Astrocyte (in vitro differentiated cells and primary cell): ENCODE results near the gene TRERF1. TPM values are rescaled to one million over a fixed set of nuclear protein-coding genes. Genes with fewer than 3 reads are reported as not detected.

Experiments
- DNase-seq: peaks from one replicate; pipeline ENCODE4 v3.0.0-alpha.2; 2010; ENCODE audit warnings: low read depth
- FAIRE-seq: peaks from 2 replicates; lab custom pipeline; 2011; peaks lifted over from hg19 to GRCh38; lab: Jason Lieb, UNC
- H2AFZ ChIP-seq: 2 replicates; pipeline ENCODE4 v1.6.0; 2012; ENCODE audit warnings: low read depth, low read length, inconsistent platforms
- H3K27ac ChIP-seq: 2 replicates; pipeline ENCODE4 v1.5.1; 2011; ENCODE audit warnings: low read depth, low read length, inconsistent platforms
- H3K27me3 ChIP-seq: 2 replicates; pipeline ENCODE4 v1.6.0; 2011; ENCODE audit warnings: low read length, inconsistent platforms; ENCODE audit not compliant: insufficient read depth
- H3K36me3 ChIP-seq: 2 replicates; pipeline ENCODE4 v1.5.1; 2011; ENCODE audit warnings: low read length, inconsistent platforms; ENCODE audit not compliant: insufficient read depth
- H3K4me1 ChIP-seq: 2 replicates; pipeline ENCODE4 v1.5.1; 2011; ENCODE audit warnings: low read length, inconsistent platforms; ENCODE audit not compliant: insufficient read depth
- H3K4me2 ChIP-seq: 2 replicates; pipeline ENCODE4 v1.6.0; 2012; ENCODE audit warnings: low read length, inconsistent platforms
- H3K4me3 ChIP-seq: 2 replicates; pipeline ENCODE4 v1.5.1; 2011; ENCODE audit warnings: low read depth, mild to moderate bottlenecking, low read length, inconsistent platforms; ENCODE audit not compliant: insufficient read depth
- H3K79me2 ChIP-seq: 2 replicates; pipeline ENCODE4 v1.6.0; 2012; ENCODE audit warnings: mild to moderate bottlenecking, low read length, inconsistent platforms; ENCODE audit not compliant: insufficient read depth
- H3K9ac ChIP-seq: 2 replicates; pipeline ENCODE4 v1.6.0; 2012; ENCODE audit warnings: mild to moderate bottlenecking, low read length, inconsistent platforms
- H3K9me3 ChIP-seq: 2 replicates; pipeline ENCODE4 v1.5.1; 2012; ENCODE audit warnings: low read depth, mild to moderate bottlenecking, low read length, inconsistent platforms; ENCODE audit not compliant: insufficient read depth
- H4K20me1 ChIP-seq: 2 replicates; pipeline ENCODE4 v1.6.0; 2012; ENCODE audit warnings: low read length, inconsistent platforms; ENCODE audit not compliant: insufficient read depth
- H3K27ac Mint-ChIP-seq: one replicate; pipeline ENCODE4 v1.8.0; 2021; ENCODE audit warnings: mild to moderate bottlenecking, mixed read lengths; ENCODE audit not compliant: unreplicated experiment
- H3K27me3 Mint-ChIP-seq: one replicate; pipeline ENCODE4 v1.8.0; 2021; ENCODE audit warnings: low read depth, mixed read lengths; ENCODE audit not compliant: unreplicated experiment
- H3K36me3 Mint-ChIP-seq: one replicate; pipeline ENCODE4 v1.8.0; 2021; ENCODE audit warnings: low read depth, mixed read lengths; ENCODE audit not compliant: unreplicated experiment
- H3K4me1 Mint-ChIP-seq: one replicate; pipeline ENCODE4 v1.8.0; 2021; ENCODE audit warnings: low read depth, mixed read lengths; ENCODE audit not compliant: unreplicated experiment
- H3K4me3 Mint-ChIP-seq: one replicate; pipeline ENCODE4 v1.8.0; 2021; ENCODE audit warnings: mild to moderate bottlenecking, moderate library complexity, mixed read lengths; ENCODE audit not compliant: unreplicated experiment
- H3K9me3 Mint-ChIP-seq: one replicate; pipeline ENCODE4 v1.8.0; 2021; ENCODE audit warnings: mild to moderate bottlenecking, mixed read lengths; ENCODE audit not compliant: unreplicated experiment
- EZH2 ChIP-seq: IDR thresholded peaks from 2 replicates; pipeline ENCODE4 v1.6.1; 2012; ENCODE audit warnings: mild to moderate bottlenecking, low read length, inconsistent platforms; ENCODE audit not compliant: insufficient read depth
- total RNA-seq: library from RNA; stranded (reverse); gene quantifications from 2 replicates; pipeline ENCODE4 v1.2.1, GENCODE V29; 2021
- TF ChIP-seq, protein P1 (sequence below): IDR thresholded peaks from 2 replicates; pipeline ENCODE4 v1.5.1; 2011; ENCODE audit warnings: low read depth, mild to moderate bottlenecking, inconsistent platforms, low read length, moderate library complexity; ENCODE audit not compliant: insufficient read depth

Gene TRERF1
- total RNA-seq, 1 donor from 2014 or later: 8.6 TPM

DNA sequence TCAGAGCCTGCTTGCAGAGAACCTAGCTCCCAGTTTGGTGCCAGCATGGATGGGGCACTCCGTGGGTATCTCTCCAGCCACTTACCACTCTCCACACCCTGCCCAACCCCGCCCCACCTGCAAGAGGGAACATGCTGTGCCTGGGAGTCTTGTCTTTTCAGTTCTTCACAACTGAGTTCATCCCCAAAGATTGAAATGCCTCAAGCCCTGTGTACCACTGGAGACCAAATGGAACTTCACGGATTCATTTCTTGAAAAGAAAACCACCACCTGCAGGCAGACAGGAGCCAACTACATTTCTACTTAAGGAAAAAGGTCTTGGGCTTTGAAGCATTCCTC, 50.1 kb downstream of the TRERF1 start:
- Histone ChIP-seq H3K4me2 (no peak overlapping the region), H3K79me2 (peaks cover 45% of the 10 kb centered on the region), H3K27me3 (no peaks in the 10 kb centered on the region), H3K9ac (no peak overlapping the region), H3K4me1 (peaks cover 30% of the 10 kb centered on the region), H3K36me3 (no peaks in the 10 kb centered on the region), H3K27ac (no peak overlapping the region), H4K20me1 (peaks cover 19% of the 10 kb centered on the region), H3K9me3 (no peaks in the 10 kb centered on the region), H3K4me3 (no peak overlapping the region), H2AFZ (no peak overlapping the region)
- Mint-ChIP-seq H3K4me1 (peaks cover 29% of the 10 kb centered on the region), H3K27ac (no peak overlapping the region), H3K9me3 (no peaks in the 10 kb centered on the region), H3K4me3 (no peak overlapping the region), H3K36me3 (peaks cover 5% of the 10 kb centered on the region), H3K27me3 (no peaks in the 10 kb centered on the region)
- no peak for DNase-seq
- FAIRE-seq: no peak
- TF ChIP-seq EZH2: no peak
- TF ChIP-seq, protein P1, sequence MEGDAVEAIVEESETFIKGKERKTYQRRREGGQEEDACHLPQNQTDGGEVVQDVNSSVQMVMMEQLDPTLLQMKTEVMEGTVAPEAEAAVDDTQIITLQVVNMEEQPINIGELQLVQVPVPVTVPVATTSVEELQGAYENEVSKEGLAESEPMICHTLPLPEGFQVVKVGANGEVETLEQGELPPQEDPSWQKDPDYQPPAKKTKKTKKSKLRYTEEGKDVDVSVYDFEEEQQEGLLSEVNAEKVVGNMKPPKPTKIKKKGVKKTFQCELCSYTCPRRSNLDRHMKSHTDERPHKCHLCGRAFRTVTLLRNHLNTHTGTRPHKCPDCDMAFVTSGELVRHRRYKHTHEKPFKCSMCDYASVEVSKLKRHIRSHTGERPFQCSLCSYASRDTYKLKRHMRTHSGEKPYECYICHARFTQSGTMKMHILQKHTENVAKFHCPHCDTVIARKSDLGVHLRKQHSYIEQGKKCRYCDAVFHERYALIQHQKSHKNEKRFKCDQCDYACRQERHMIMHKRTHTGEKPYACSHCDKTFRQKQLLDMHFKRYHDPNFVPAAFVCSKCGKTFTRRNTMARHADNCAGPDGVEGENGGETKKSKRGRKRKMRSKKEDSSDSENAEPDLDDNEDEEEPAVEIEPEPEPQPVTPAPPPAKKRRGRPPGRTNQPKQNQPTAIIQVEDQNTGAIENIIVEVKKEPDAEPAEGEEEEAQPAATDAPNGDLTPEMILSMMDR: no peak

DNA sequence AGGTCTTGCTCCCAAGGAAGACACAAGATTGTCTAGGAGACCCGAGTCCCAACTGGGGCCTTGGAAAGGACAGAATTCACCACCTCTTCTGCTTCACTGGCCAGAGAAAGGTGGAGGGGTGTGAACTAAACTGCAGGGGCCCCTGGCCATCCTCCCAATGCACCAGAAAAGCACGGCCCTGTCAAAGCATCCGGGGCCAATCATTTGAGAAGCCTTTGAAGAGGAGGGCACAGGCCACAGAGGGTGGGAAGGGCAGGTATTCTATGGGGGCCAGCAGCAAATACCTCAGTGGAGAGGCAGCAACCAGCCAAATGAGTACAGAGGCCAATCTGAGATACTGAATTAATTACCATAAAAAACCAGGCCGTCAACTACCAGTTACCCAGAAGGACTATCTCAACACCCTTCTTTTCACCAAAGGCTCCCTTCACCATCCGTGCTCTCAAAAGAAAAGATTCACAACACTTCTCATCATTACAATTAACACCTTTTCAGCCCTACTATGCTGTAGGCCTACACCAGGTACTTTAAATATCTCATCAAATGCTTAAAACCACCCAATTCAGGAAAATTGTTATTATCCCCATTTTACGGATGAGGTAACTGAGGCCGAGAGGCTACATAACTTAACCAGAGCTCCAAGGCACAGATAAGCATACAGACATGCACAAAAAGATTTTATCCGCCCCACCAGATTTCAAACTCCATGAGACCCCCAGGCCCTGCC, 50.7 kb downstream of the TRERF1 start:
- H3K27ac ChIP-seq: no peak overlapping the region
- H3K9me3 Mint-ChIP-seq: no peaks in the 10 kb centered on the region
- no peak overlapping the region for H3K4me3 Mint-ChIP-seq
- no peak overlapping the region for H3K4me2 ChIP-seq
- FAIRE-seq: no peak
- H3K9me3 ChIP-seq: no peaks in the 10 kb centered on the region
- no peaks in the 10 kb centered on the region for H3K27me3 Mint-ChIP-seq
- no peak for DNase-seq
- H3K4me1 ChIP-seq: peaks cover 25% of the 10 kb centered on the region
- TF ChIP-seq, protein P1: no peak
- no peak for TF ChIP-seq EZH2
- H3K79me2 ChIP-seq: peaks cover 40% of the 10 kb centered on the region
- no peak overlapping the region for H2AFZ ChIP-seq
- H3K27me3 ChIP-seq: no peaks in the 10 kb centered on the region
- H4K20me1 ChIP-seq: peaks cover 20% of the 10 kb centered on the region
- no peak overlapping the region for H3K4me3 ChIP-seq
- H3K4me1 Mint-ChIP-seq: peaks cover 25% of the 10 kb centered on the region
- H3K36me3 Mint-ChIP-seq: peaks cover 5% of the 10 kb centered on the region
- no peak overlapping the region for H3K9ac ChIP-seq
- no peaks in the 10 kb centered on the region for H3K36me3 ChIP-seq
- no peak overlapping the region for H3K27ac Mint-ChIP-seq

DNA sequence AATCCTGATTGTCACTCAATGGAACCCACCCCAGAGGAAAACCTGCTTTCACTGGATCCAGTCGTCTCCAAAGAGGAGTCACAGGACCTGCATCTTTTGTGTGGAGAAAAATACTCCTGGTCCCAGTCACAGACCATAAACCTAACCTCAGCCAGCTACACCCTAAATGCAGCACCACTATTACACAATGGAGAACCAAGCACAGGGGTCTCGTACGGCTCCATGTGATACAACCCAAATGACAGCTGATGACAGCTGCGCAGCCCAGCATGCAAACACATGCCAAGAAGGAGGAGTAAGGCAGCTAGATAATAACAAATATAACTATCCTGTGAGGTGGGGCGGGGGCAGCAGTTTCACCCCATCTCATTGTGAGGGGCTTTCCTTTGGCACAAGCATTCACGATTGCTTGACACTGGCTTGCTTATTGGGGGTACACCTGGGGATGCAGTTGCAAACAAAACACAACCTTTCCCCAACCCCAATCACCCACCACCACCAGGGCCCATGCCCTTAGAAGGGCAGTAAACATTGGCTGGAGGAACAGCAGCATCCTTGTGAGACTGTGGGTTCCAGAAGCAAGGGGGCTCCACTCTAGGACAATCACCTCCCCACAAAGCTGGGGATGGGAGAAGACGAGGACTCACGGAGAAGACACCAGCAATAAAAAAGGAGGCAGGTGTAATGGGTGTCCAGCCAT, 51.5 kb downstream of the TRERF1 start:
- Histone ChIP-seq H3K9me3 (no peaks in the 10 kb centered on the region), H3K27ac (no peak overlapping the region), H4K20me1 (peaks cover 25% of the 10 kb centered on the region), H2AFZ (no peak overlapping the region), H3K79me2 (peaks cover 41% of the 10 kb centered on the region), H3K4me2 (no peak overlapping the region), H3K4me1 (peaks cover 22% of the 10 kb centered on the region), H3K27me3 (no peaks in the 10 kb centered on the region), H3K9ac (no peak overlapping the region), H3K4me3 (no peak overlapping the region), H3K36me3 (no peaks in the 10 kb centered on the region)
- DNase-seq (no peak), FAIRE-seq (no peak)
- Mint-ChIP-seq H3K27me3 (no peaks in the 10 kb centered on the region), H3K27ac (no peak overlapping the region), H3K9me3 (no peaks in the 10 kb centered on the region), H3K4me1 (peaks cover 25% of the 10 kb centered on the region), H3K36me3 (peaks cover 5% of the 10 kb centered on the region), H3K4me3 (no peak overlapping the region)
- no peak for TF ChIP-seq EZH2
- TF ChIP-seq, protein P1: no peak
